GM21723 (cell line): ENCODE measurements around the gene LGALS3BP.

Experiments used
- ATAC-seq: cut with Tn5 transposase; IDR thresholded peaks from one replicate; pipeline ENCODE4 v1.9.1; 2021; ENCODE audit warnings: mild to moderate bottlenecking, moderate library complexity; ENCODE audit not compliant: unreplicated experiment

The LGALS3BP gene

DNA sequence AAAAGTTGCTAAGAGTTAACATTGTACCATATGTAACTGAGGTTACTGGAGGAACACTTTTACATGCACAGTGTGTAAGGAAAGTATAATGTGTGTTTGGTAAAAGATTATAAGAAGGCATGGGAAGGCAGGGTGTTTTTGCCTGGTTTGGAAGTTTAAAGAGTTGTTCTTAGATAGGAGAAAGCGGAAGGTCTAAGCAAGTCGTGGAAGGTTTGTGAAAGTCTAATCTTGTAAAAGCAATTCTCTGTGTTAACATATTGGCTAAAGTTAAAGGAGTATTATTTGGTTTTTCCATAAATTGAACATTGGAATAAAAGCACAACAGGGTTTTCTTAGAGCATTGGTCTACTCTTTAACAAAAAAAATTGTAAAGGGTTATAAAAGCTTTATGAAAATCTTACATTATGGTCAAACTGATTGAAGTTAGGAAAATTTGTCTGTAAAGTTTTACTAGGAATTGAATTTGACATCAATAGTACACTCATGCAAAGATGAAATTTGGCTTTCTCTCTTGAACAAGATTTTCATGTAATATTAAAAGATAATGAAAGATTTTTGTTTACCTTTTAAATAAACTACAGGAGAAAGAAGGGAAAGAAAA, 34.5 kb upstream of the LGALS3BP start:
- ATAC-seq, result no peak

DNA sequence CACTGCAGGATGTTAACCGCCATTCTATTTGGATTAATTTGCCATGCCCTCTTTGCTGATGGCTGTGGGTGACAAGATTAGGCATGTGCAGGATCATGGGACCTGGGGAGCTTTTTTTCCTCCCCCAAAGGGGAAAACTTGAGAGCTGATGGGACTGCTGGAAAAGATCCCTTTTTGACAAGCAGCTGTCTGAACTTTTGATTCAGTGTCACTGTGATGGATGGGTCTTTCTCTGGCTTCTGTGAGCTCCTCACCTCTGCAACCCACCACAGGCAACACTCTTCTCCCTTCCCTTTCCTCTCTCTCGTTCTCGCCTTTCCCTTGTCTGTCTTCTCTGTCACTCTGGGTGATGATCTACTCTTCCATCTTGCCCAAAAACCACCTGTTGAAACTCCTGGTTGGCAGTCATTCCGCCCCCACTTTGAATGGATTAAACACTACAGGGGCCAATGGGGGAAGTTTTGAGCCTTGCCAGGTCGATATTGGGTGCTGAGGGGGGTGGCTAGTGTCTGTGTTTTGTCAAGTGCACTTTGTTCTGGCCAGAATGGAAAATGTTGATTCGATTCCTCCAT, 32.9 kb upstream of the LGALS3BP start:
- ATAC-seq, result no peak

DNA sequence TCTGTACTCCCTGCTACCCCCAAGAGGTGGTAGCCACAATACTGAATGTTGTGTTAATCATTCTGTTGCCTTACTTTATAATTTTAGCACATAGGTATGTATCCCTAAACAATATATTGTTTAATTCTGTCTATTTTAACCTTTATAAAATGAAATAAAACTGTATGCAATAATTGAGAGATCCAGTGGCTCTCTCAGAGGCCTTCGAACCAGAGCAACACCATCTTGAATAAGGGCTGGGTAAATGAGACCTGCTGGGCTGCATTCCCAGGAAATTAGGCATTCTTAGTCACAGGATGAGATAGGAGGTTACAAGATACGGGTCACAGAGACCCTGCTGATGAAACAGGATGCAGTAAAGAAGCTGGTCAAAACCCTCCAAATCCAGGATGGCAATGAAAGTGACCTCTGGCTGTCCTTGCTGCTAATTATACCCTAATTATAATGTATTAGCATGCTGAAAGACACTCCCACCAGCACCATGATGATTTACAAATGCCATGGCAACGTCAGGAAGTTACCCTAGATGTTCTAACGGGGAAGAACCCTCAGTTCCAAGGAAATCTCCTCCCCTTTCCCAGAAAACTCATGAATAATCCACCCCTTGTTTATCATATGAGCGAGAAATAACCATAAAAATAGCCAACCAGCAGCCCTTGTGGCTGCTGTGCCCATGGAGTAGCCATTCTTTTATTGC, 31.9 kb upstream of the LGALS3BP start:
- ATAC-seq, result no peak

DNA sequence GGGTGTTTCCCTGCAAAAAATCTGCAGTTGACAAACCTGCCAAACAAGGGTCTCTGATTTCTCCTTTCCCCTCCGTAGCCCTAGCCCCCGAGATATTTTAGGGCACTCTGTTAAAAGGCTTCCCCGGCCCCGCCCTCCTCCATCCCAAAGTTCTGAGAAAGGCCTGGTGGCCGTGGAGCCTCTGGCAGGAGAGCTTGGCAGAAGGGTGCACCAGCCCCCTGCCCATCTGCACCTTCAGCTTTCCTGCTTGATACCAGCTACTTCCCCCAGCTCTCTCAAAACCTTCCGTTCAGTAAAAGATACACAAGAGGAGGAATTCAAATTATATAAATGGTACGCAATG, 30.6 kb upstream of the LGALS3BP start:
- no peak for ATAC-seq

DNA sequence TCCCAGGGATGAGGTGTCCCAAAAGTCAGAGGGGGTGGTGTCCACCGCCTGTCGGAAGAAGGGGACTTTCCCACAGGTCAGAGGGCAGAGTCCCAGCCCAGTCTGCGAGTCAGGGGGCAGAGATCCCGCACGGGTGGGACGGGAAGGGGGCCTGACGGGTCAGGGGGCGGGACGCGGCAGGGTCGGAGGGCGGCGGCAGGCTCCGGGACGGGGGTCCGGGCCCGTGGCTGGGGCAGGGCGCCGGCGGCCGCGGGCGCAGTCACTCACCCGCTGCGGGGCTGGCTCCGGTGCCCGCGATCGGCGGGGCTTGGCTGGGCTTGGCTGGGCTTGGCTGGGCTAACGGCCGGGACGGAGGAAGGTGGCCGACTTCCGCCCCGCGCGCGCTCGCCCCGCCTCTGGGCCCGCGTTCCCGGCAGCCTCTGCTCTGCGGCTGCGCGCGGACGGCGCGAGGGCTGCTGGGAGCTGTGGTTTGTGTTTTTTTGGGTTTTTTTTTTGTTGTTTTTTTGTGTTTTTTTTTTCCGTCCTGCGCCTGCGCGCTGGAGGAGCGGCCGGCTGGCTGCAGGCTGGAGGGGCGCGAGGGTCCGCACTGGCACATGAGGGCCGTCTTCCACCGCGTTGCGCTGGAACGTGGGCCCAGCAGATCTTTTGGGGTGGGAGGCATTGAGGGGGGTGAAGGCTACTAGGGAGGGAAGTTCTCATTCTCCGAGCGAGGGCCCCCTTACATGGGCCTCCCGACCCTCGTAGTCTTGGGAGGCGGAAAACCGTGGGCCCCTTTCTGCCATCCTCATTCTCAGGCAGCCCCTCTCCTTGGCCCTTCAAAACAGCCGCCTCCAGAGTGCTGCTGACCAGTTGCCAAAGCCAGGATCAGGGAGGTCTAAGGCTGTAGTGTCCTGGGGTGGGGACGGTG, 29.9 kb upstream of the LGALS3BP start, which contains the start of gene CANT1:
Gene CANT1 (minus strand): TSS at position 368 of the 907 bp plus-strand sequence. CDS start 12,142 bp downstream, outside the sequence.
- ATAC-seq, result peak; percentile 79

DNA sequence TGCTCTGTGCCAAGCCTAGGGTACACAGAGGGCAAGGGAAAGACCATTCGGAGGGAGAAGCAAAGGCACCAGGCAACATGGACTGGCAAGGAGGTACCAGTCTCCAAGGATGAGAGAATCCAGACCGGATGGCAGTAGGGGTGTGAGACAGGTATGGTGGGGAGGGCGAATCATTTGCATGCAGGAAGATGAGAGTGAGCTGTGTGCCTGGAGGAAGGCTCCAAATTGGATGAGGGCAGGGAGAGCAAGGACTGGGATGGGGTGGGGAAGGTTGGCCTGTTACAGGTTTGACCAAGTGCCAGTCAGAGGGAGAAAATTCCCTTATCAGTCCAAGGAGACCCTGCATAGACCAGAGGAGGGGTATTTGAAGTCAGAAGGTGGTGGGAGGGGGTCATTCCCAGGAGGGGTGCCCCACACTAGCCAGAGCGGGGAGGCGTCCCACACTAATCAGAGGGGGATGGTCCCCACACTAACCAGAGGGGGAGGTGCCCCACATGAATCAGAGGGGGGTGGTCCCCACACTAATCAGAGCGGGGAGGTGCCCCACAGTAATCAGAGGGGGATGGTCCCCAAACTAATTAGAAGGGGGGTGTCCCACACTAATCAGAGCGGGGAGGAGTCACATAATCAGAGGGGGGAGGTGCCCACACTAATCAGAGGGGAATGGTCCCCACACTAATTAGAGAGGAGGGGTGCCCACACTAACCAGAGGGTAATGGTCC, 29.1 kb upstream of the LGALS3BP start:
- no peak for ATAC-seq

DNA sequence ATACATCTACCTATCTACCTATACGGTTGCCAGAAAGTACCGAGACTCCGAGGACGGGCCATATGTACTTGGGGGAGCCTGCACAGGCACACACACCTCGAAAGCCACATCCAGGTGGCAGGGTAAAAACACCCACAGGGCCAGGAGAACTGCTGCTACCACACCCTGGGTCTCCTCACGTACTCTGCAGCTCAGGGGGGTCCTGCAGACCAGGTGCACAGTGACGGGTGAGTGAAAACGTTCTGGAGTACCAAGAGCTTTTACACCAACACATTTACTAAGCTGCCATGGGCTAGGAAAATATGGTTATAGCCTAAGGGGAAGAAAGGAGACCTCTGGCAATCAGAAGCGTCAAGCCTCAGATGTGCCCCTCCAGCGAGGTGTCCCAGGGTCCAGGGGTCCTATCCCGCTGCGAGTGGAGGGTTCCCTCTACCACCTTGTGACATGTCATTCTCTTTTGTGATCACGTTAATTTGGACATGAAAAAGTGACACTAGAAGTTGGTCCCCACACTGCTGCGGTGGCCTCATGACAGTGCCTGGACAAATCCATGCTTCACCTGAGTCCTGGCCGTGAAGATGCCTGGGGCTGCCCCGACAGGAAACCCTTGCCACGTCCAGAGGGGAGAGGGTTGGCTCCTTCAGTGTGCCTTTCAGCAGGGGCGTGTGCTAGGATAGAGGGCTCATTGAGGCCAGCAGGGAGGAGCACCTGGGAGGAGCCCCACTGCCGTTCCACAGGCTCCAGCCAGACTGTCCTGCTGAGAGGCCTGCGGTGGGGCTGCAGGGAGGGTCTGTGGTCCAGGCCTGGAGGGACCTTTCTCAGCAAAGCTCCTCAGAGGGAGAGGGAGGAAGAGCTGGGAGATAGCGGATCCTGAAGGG, 28.0 kb upstream of the LGALS3BP start:
- no peak for ATAC-seq

DNA sequence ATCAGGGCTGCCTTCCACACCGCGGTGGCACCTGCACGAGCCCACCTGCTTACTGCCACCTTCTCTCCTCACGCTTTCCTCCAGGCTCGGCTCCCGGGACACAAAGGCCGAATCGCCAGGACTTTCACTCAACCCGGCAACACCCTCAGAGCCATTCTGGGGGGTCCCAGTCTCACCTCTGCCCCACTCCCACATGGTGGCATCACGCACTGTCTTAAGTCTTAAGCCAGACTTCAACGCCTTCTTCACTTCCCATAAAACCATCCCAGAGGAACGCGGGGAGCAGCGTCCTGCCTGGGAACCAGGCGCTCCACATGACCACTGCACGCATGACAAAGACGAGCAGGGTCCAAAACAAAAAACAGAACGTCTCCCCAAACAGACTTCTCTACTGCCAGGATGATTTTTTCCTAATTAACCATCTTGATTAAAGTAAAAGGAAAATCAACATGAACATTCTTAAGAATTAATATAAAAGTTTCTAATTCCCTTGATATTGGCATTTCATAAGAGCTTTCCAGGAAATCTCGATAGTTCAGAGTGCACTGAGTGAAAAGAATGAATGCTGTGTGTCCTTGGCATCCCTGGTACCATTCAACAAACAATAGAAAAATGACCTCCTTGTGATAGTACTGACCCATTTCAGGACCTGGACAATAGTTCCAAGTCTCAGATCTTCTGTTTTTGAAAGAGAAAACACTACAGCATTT, 27.2 kb upstream of the LGALS3BP start:
- no peak for ATAC-seq

DNA sequence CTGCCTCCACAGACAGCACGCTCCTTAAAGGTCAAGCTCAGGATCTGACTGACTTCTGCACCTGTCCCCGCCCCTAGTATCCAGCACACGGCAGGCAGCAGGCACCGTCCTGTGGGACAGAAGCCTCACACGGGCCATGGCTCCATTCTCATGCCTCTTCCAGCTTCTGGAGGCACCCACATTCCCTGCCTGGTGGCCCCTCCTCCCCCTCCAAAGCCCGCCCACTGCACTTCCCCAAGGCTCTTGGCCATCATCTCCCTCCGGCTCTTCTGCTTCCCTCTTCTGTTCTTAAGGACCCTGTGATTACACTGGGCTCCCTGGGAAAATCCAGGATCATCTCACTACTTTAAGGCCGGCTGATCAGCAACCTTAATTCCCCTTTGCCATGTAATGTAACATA, 26.3 kb upstream of the LGALS3BP start:
- ATAC-seq, result no peak

DNA sequence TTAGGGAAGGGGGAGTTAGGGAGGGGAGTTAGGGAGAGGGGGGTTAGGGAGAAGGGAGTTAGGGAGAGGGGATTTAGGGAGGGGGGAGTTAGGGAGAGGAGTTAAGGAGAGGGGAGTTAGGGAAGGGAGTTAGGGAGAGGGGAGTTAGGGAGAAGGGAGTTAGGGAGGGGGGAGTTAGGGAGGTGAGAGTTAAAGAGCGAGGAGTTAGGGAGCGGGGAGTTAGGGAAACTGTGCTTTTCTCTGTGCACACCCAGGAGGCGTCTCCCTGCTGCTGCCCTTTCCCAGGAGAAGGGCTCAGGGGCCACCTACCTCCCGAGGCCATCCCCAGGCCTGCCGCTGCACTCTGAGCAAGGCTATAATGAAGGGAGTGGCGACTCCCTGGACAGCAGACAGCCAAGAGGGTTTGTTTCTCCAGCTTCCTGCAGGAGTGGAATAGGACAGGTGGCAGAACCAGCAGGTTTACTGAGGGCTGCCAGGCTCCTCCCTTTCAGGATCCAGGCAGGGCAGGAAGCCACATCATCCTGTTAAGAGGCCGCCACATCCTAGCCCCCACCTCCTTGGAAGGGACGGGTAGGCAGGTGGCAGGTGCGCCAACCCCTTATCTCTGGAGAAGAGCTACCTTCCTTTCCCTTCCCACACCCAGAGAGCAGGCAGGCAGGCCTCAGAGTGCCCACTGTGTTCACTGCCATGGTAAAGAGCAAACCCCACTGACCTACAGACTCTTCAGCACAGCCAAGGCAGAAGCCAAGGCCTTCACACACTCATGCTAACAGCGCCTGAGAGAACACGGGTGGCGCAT, 25.5 kb upstream of the LGALS3BP start:
- no peak for ATAC-seq

DNA sequence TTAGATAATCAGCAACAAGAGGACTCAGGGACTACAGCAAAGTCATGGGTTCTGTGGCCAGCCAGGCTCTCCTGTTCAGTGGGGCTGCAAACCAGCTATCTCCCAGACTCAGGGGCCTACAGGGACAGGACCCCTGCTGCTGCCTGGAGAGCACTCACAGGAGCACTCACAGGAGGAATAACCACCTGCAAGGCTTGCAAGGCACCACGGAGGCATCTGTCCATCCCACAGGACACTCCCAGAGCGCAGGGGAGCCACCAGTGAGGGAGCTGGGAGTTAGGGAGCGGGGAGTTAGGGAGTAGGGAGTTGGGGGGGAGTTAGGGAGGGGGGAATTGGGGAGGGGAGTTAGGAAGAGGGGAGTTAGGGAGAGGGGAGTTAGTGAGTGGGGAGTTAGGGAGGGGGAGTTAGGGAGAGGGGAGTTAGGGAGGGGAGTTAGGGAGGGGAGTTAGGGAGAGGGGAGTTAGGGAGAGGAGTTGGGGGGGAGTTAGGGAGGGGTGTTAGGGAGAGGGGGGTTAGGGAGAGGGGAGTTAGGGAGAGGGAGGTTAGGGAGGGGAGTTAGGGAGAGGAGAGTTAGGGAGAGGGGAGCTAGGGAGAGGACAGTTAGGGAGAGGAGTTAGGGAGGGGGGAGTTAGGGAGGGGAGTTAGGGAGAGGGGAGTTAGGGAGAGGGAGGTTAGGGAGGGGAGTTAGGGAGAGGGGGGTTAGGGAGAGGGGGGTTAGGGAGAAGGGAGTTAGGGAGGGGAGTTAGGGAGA, 24.1 kb upstream of the LGALS3BP start:
- ATAC-seq, result no peak

DNA sequence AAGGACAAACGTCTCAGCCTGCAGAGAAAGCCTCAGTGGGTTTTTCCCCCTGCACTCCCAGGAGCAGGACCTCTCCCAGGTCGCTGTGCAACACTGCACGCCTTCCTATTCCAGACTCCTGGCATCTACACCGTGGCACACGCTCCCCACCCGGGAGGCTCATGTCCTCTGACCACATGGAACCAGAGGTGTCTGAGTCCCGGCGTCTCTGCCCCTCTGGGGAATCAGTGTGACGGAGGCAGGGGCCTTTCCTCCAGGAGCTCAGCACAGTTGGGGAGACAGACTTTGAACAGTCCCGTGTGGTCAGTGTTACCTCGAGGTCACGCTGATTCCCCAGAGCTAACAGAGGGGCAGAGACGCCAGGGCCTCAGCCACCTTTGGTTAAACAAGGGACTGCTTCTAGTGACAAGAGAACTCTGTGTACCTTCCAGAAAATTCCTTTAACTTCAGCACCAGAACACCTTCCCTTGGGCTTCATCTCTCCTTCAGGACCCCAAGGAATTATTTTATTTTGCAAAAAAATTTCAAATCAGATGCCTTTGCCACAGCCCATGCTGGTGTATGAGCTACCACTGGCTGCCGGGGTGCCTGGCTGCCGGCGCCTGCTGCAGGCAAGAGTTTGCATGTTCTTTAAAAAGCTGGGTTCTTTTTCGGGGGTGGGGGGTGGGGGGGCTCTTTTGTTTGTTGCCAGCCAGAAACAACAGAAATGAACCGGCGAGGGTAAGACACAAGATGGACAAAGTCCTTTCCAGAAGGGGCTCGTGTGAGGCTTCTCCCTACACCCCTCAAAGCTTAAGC, 23.3 kb upstream of the LGALS3BP start:
- ATAC-seq, result no peak

DNA sequence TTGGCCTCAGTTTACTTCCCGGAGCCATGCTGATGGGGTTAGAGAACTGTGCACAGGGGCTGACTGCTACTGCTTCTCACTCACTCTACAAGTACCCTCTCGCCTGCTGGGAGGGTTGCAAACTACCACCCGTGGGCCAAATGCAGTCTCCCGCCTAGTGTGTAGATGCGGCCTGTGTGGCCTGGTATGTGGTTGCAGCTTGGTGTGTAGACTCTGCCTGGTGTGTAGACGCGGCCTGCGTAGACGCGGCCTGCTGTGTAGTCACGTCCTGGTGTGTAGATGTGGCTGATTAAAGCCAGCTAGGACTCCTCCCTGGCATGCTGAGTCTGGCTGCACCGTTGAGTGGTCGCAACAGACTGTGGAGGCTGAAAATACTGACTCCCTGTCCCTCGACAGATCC, 22.6 kb upstream of the LGALS3BP start:
- no peak for ATAC-seq

DNA sequence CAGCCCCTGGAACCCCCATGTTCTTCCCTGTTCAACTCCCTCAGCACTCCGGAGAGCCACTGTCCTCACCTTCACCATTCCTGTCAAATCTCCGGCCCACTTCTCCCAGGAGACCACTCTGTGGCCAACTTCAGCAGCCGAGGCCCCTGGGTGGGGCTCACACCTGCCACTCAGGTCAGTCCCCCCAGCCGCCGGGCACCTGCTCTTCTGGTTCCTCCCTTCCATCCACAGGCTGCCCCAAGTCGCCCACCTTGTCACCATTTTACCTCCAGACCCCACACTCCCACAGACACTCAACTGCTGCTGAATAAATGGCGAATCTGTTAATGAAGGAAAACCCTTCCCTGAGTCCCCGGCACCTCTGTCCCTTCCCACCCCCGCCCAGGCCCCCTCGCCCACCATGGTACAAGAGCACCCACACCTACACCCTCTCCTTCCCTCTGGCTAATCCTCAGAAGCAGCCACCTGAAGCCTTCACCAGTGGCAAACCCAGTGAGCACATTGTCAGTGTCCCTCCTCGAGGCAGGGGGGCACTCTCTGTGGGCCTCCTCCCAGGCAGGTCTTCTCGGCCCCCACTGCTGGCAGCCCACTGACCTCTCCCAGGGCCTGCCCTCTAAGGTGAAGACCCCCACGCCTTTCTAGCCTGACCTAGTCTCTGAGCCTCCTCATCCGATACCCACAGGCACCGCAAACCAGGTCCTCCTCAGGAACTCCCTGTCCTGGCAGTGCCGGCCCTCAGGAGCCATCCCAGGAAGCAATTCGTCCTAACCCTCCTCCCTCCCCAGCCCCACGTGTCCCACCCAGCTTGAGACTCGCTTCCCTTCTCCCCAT, 21.7 kb upstream of the LGALS3BP start:
- no peak for ATAC-seq

DNA sequence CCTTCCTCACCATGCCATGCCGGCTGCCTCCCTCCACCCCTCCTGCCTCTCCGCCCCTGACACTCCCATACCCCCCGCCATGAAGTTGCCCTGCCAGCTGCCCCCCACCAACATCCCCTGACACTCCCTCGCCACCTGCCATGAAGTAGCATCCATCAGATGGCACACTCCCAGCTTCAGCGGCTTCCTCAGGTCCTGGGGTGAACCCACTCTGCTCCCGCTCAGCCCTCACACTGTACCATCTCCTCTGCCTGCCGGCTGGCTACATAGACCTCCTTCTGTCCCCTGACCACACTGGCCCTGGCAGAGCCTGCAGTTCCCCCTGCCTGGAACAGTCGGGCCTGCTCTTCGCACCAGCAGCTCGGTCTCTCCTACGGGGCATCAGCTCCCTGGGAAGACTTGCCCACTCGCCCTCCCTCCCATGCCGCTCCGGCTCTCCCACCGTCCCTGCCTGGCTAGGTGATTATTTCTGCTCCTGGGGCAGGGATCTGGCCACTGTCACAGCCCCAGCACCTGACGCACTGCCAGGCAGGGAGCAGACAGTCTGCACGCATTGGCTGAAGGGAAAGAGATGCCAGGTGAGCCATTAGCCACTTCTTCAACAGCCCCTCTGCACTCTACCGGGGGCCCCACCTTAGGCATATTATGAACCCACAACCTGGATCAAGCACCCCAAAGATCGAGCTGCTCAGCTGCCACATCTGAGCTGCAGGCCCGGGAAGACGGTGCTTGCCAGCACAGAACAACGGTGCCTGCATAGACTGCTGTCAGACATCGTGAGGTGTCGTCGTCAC, 20.9 kb upstream of the LGALS3BP start:
- no peak for ATAC-seq
